Left renal cortex interstitium (tissue), 4 donors: ENCODE data around the gene FOXK1. TPM values are rescaled to one million over a fixed set of nuclear protein-coding genes. Genes with fewer than 3 reads are reported as not detected.
"Not testable (repeated sequence)": the region's sequence is repeated elsewhere in the genome, so short reads cannot be mapped to it uniquely, and the experiment has no call there.

Source experiments
- DNase-seq, 4 donors: peaks; one replicate each; pipeline ENCODE4 v3.0.0-alpha.2; 2013; ENCODE audit warnings: low read depth in 4 of 4, low spot score in 2 of 4, missing footprints in 1 of 4
- polyA plus RNA-seq, 4 donors: library from polyadenylated mRNA; unstranded; fragments of 120-200 nt; gene quantifications; one replicate each; pipeline ENCODE4 v1.2.1, GENCODE V29; 2013; ENCODE audit not compliant: insufficient read length in 4 of 4

FOXK1 gene
- polyA plus RNA-seq, 4 donors: 11.5 to 23.0 (median 16.6) TPM

- DNase-seq: not testable (repeated sequence)
These were observed 112.1 kb downstream of the FOXK1 start for GRCh38 chr7:4794171-4794570.

- DNase-seq: no peak
These were observed 112.7 kb downstream of the FOXK1 start for GRCh38 chr7:4794591-4795350.

- DNase-seq: no peak
These were observed 114.4 kb downstream of the FOXK1 start for GRCh38 chr7:4796453-4796852.

- no peak for DNase-seq
These were observed 116.0 kb downstream of the FOXK1 start for GRCh38 chr7:4797858-4798705.

GRCh38 chr7:4798706-4799235, 116.7 kb downstream of the FOXK1 start:
- no peak for DNase-seq

- DNase-seq: no peak
These were observed 117.6 kb downstream of the FOXK1 start for GRCh38 chr7:4799508-4800268.

GRCh38 chr7:4800487-4800886, 118.4 kb downstream of the FOXK1 start:
- no peak for DNase-seq

GRCh38 chr7:4800926-4801838, 119.1 kb downstream of the FOXK1 start:
- no peak for DNase-seq

- no peak for DNase-seq
These were observed 119.7 kb downstream of the FOXK1 start for GRCh38 chr7:4801839-4802231.

GRCh38 chr7:4802577-4802976, 120.5 kb downstream of the FOXK1 start:
- DNase-seq: not testable (repeated sequence)

GRCh38 chr7:4803397-4804241, 121.5 kb downstream of the FOXK1 start:
- no peak for DNase-seq

GRCh38 chr7:4805110-4805983, 123.3 kb downstream of the FOXK1 start:
- DNase-seq: no peak

- DNase-seq: no peak
These were observed 123.8 kb downstream of the FOXK1 start for GRCh38 chr7:4805984-4806300.

- no peak for DNase-seq
These were observed 125.0 kb downstream of the FOXK1 start for GRCh38 chr7:4806983-4807597.

GRCh38 chr7:4807598-4808016, 125.5 kb downstream of the FOXK1 start:
- no peak for DNase-seq

- DNase-seq: no peak
These were observed 125.9 kb downstream of the FOXK1 start for GRCh38 chr7:4808026-4808425.

GRCh38 chr7:4808565-4808964, 126.5 kb downstream of the FOXK1 start:
- no peak for DNase-seq
